HG03064 (cell line): ENCODE results near the gene MED20.

Source experiments
- ATAC-seq: cut with Tn5 transposase; IDR thresholded peaks from one replicate; pipeline ENCODE4 v1.9.1; 2021; ENCODE audit warnings: low read depth; ENCODE audit not compliant: unreplicated experiment

The MED20 gene

DNA sequence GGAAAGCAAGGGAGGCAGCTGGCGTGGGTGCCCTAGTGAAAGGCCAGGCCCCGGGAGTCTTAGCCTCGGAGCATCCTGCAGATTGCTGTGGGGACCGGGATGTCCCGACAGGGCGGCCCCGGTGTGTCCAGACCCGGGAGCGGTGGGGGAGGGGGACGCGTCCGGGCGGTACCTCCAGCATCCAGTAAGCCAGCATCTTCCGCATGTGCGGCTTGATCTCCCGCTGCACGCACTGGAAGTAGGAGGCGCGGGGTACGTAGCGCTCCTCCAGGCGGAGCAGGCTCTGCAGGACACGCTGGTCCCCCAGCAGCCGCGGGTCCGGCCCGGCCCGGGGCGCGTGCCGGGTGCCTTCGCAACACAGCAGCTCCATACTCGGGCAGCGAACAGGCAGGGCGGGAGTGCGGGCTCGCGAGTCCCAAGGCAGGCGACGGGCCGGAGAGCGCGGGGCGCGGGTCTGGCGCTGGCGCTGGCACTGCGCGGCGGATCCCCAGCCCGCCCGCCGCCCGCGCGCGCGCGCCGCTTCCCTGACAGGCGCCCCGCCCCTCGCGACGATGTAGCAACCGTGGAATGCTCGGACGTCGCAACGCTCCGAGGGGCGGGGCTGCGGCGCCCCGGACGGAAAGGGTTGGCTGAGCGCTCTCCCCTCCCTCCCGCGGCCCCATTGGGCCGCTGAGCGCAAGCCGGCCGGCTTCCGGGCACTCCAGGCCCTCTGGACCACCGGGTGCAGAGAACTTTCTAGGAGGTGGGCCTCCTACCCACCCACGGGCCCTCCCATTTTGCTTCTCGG, 20.5 kb upstream of the MED20 start, which contains the start of gene CCND3:
CCND3 (minus strand) TSS at position 529 of the 787 bp plus-strand sequence; CDS start at position 370, 159 bp downstream.
- peak; percentile 87 for ATAC-seq

GRCh38 chr6:41940759-41941279, 19.9 kb upstream of the MED20 start:
- no peak for ATAC-seq

- ATAC-seq, result no peak
These were observed 19.2 kb upstream of the MED20 start for GRCh38 chr6:41939848-41940758.

GRCh38 chr6:41939176-41939847, 18.4 kb upstream of the MED20 start:
- no peak for ATAC-seq

DNA sequence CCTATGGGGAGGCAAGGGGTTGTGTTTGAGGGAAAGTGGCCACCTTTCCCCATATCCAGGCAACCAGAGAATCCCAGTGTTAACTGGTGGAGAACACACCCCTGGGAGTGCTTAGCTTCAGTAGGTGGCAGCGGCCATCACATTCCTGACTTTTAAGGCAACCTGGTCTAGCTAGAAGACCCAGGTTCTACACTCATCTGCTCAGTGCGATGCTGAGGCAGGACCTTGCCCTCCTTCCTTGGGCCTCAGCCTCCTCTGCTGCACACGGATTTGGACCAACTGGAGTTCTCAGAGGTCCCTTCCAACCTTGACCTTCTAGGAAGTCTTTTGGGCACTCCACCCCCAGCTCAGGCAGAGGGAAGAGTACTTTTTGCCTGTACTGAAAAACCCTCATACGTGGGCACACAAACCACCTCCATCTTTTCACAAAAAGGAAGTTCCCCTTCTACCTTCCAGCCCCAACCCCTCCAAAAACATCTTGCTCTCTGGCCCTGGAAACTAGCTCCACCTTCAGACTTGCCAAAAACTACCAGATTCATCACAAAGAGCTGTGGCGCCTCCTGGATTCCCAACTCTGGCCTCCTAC, 17.7 kb upstream of the MED20 start:
- no peak for ATAC-seq

DNA sequence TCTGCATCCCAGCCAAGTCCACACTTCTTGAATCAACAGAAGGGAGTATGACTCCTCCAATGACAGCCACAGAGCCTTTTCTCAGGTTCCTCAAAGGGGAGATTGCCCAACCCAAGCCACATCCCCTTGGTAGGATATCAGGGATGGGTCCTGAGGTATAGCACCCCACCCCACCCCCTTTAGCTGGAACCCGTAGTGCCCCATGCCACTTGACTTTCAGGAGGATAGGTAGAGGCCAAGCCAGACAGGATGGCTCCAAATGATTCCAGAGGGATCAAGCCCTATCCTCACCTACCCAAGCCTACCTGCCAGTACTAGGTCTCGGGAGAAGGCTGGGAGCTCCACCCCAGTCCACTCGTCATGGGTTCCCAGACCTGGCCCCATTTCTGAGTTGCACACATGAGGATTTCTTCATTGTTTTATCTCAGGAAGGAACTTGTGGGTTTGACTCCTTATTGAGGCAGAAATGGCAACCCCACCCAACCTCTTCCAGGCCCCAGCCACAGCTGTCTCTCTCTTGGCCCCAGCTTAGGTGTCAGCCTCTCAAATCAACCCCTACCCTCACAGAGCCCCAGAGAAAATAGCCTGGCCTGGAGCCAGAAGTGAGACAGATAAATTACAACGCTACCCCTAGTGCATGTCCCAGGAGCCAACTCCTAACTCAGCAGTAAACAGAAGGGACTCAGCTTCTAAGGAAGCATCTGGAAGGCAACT, 17.1 kb upstream of the MED20 start:
- no peak for ATAC-seq

- no peak for ATAC-seq
These were observed 16.5 kb upstream of the MED20 start for GRCh38 chr6:41937472-41937860.

DNA sequence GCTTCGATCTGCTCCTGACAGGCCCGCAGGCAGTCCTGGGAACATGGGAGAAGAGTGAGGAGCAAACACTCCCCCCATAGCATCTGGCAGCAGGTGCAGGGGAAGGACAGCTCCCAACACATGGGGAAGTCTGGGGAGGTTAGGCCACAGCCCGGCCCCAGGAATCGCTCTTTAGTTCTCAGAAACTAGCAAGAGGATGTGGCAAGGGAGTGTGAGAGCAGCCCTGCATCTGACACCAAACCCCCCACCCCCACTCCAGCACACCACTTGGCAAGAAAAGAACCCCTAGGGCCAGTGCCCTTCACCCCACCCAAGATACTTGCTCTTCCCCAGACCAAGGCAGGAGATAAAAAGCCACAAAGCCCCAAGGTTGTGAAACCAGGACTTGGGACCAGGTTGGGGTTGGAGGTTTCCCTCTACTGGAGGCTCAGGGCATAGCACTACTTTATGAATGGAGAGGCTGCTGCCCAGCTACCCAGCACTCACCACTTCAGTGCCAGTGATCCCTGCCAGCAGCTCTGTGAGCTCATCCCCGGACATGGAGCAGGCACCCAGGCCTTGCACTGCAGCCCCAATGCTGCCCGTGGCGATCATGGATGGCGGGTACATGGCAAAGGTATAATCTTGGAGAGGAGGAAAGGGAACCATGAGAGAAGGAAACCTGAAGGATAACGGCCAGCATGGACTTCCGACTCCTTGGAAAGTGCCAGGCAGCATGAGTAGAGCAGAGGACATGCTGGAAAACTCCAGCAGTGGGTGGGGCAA, 15.3 kb upstream of the MED20 start:
- ATAC-seq, result peak; percentile 44

GRCh38 chr6:41935685-41936072, 14.7 kb upstream of the MED20 start:
- no peak for ATAC-seq

GRCh38 chr6:41935193-41935574, 14.2 kb upstream of the MED20 start:
- ATAC-seq, result no peak

- ATAC-seq, result no peak
These were observed 13.6 kb upstream of the MED20 start for GRCh38 chr6:41934278-41935192.

DNA sequence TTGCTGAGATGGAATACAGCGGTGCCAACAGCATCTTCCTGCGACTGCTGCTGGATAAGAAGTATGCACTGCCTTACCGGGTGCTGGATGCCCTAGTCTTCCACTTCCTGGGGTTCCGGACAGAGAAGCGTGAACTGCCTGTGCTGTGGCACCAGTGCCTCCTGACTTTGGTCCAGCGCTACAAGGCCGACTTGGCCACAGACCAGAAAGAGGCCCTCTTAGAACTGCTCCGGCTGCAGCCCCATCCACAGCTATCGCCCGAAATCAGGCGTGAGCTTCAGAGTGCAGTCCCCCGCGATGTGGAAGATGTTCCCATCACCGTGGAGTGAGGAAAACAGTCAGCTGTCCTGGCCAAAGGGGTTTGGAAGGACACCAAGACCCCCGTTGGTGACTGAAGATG, 11.4 kb upstream of the MED20 start:
- ATAC-seq, result no peak

DNA sequence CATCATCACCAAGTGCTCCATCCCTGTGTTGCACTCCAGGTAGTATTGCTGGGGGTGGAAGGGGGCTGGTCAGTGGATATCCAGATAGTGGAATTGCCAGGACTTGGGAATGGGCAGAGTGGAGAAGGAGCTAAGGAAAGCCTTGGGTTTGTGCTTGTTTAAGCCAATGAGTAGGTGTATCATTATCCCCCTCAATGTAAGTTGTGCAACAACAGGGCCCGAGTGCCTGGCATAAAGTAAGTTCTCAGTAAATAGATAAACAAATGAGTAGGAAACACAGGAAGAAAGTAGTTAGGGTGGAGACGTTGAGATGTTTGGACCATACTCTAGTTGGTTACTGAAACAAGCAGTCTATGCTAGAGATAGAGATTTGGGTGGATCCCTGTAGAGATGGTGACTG, 10.9 kb upstream of the MED20 start:
- ATAC-seq, result no peak

DNA sequence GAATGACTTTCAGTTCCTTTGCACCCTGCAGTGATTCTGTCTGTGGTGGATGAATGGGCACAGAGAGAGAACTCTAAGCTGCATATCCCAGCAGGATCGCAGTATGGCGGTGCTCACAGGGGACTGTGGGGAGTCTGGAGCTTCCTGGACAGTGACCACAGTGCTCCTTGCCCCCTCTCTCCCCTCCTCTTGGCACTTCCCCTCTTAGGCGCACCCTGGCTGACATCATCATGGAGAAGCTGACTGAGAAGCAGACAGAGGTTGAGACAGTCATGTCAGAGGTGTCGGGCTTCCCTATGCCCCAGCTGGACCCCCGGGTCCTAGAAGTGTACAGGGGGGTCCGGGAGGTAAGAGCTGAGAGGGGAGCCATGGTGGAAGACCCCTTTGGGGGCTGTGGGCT, 9.0 kb upstream of the MED20 start:
- ATAC-seq, result no peak

DNA sequence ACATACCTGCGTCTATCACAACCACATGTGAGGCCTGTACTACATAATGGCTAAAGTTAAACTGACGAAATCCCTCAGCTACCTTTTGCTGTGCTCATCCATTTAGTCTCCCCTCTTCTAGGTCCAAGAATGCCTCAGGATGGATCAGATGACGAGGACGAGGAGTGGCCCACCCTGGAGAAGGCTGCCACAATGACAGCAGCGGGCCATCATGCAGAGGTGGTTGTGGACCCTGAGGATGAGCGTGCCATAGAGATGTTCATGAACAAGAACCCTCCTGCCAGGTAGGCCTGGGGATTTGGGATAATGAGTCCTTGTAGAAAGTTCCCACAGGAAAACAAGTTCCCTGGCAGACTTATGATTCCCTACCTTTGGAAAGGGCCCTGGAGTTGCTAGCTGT, 6.3 kb upstream of the MED20 start:
- no peak for ATAC-seq

DNA sequence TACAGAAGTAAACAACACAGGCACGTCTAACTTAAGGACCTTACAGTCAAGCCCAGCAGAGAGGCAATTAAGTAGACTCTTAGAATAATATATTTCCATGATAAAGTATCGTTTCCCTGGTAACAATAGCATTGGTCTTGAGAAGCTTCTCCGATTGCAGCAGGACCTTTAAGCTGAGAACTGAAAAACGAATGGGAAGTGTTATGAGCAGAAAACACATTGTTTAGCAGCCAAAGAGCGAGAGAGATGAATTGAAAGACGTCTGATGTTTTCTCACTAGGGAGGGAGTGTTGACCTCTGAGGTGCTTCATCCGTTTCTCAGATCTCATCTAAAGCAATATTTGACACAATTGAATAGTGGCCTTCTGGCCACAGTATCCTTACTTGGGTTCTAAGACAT, 1.2 kb upstream of the MED20 start:
- ATAC-seq, result no peak

- ATAC-seq, result no peak
These were observed 716 bp upstream of the MED20 start for GRCh38 chr6:41921712-41921998.

DNA sequence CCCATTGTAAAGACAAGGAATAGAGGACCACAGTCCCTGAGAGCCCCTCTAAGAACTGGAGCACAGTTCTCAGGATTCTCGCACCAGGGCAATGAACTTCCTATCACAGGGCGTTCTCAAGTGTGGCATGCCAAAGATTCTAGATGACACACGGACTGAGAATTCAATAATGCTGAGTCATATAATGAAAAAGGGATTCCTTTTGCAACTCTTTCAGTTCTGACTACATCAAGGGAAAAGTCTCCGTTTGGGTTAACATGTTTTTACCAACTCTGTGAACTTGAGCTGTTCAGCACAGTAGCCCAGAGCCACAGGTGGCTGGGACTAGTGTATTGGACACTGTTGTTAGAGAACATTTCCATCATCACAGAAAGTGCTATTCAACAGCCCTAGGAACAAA, 3.4 kb downstream of the MED20 start:
- ATAC-seq, result no peak
